Gastrocnemius medialis (tissue), 4 donors: ENCODE data around the gene CAMK2D. TPM values are rescaled to one million over a fixed set of nuclear protein-coding genes. Genes with fewer than 3 reads are reported as not detected.

Experiments used
- ATAC-seq, 2 donors: fragments of 150-250 bp; one replicate each; pipeline ENCODE4 v1.9.1; 2016
- DNase-seq, 2 donors: peaks; one replicate each; pipeline ENCODE4 v3.0.0-alpha.2; 2019
- H3K27ac ChIP-seq, 4 donors: fragments of 200-600 bp; sonication (generic); 1 replicate in 1 of 4; 2 replicates in 3 of 4; pipeline ENCODE4 v1.5.1; 2016 to 2018; ENCODE audit warnings: mild to moderate bottlenecking in 2 of 4, moderate library complexity in 1 of 4
- H3K27me3 ChIP-seq, 3 donors: fragments of 200-600 bp; sonication (generic) in 2 of 3; 1 replicate in 1 of 3; 2 replicates in 2 of 3; pipeline versions ENCODE4 v1.5.1 to v1.6.0; 2016 to 2019; ENCODE audit warnings: mild to moderate bottlenecking in 1 of 3, moderate library complexity in 1 of 3
- H3K36me3 ChIP-seq, 2 donors: fragments of 200-600 bp; sonication (generic) in 1 of 2; one replicate each; pipeline ENCODE4 v1.5.1; 2017 to 2018
- H3K4me1 ChIP-seq, 2 donors: fragments of 200-600 bp; sonication (generic) in 1 of 2; one replicate each; pipeline ENCODE4 v1.5.1; 2016 to 2017; ENCODE audit warnings: mild to moderate bottlenecking in 2 of 2
- H3K4me3 ChIP-seq, 4 donors: fragments of 200-600 bp; sonication (generic) in 3 of 4; 1 replicate in 1 of 4; 2 replicates in 3 of 4; pipeline ENCODE4 v1.5.1; 2016 to 2019; ENCODE audit warnings: mild to moderate bottlenecking in 2 of 4
- H3K9me3 ChIP-seq, 3 donors: fragments of 200-600 bp; sonication (generic) in 2 of 3; 1 replicate in 1 of 3; 2 replicates in 2 of 3; pipeline ENCODE4 v1.5.1; 2016 to 2019
- CTCF ChIP-seq, 5 experiments: fragments of 450-650 bp in 3 of 5; fragments of 200-600 bp in 2 of 5; sonication (generic) in 2 of 5; IDR thresholded peaks in 4 of 5; conservative IDR thresholded peaks in 1 of 5; 1 replicate in 4 of 5; 2 replicates in 1 of 5; pipeline ENCODE4 v1.5.1; 2016 to 2019; ENCODE audit warnings: antibody characterized with exemption in 5 of 5, mild to moderate bottlenecking in 3 of 5, moderate library complexity in 3 of 5
- POLR2A ChIP-seq, 2 donors: fragments of 450-650 bp; IDR thresholded peaks; one replicate each; pipeline ENCODE4 v1.6.1; 2017; ENCODE audit warnings: antibody characterized with exemption in 2 of 2, mild to moderate bottlenecking in 2 of 2, moderate library complexity in 2 of 2
- in situ Hi-C, 4 donors: fragments of 200-750 bp; cut with MboI; loops; one replicate each; pipeline versions ENCODE4 v1.15.0 to v1.8.0; 2017; ENCODE audit warnings: low sequenced_read_pairs in 4 of 4
- intact Hi-C: fragments of 100-400 bp; cut with DNase I; formaldehyde crosslinking; loops from one replicate; pipeline ENCODE4 v1.15.1; 2023; ENCODE audit warnings: low total_unique reads
- total RNA-seq, 4 donors: library from RNA; depleted of rRNA; stranded (reverse); fragments of >200 nt; gene quantifications; one replicate each; pipeline versions ENCODE4 v1.1.0 to v1.2.3, GENCODE V29; 2016

CAMK2D gene
- total RNA-seq, 4 donors from 2014 or later = 73.2 to 149 (median 119) TPM

DNA sequence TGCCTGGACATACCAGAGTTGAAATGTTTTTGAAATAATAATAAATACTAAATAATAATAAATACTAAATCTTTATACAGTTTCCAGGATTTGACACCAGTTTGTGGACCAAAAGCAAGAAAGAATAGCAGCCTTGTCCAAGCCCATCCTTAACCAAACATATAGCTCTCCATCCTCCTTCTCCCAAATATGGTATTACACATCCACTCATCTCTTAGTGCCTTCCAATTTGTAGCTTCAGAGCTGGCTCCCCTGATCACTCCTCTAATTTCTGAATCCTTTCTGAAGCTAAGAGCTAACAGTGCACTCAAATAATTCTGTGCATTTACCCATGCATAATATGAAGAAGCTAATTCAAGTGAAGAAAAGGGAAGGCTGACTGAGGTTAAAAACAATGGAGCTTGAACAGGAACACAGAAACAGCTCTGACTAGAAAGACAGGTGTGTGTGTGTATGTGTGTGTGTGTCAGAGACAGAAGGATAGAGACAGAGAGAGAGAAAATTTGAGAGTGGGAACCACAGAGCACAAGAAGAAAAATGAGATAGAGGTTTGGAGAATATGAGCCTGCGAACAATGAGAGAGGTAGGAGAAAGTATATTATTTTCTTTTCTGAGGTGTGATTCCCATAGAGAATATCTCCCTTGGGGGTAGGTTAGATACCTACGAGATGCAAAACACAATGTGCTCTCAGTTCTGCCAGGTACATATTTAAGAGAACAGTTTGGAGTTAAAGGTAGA, 123.5 kb downstream of the CAMK2D start:
- DNase-seq = no peak
- in situ Hi-C loops (no loop called here), intact Hi-C loops (loop anchor here (5.0 kb wide), 2 partner anchors 91 to 124 kb away; partner anchors contain the start of gene CAMK2D)
- no peaks in the 10 kb centered on the region for H3K36me3 ChIP-seq
- ATAC-seq = no peak
- H3K9me3 ChIP-seq = no peaks in the 10 kb centered on the region
- peak overlapping the region in 3 of 4 donors; percentile 2 to 42 (median 35) for H3K27ac ChIP-seq
- H3K27me3 ChIP-seq = no peaks in the 10 kb centered on the region
- TF ChIP-seq CTCF (IDR thresholded peaks at IDR 0.05 in 4 of 5, conservative IDR thresholded peaks at IDR 0.05 in 1 of 5) (no peak), POLR2A (IDR thresholded peaks at IDR 0.05) (no peak)
- no peak overlapping the region for H3K4me3 ChIP-seq
- H3K4me1 ChIP-seq = peaks cover 54 to 83% of the 10 kb centered on the region in 2 donors

DNA sequence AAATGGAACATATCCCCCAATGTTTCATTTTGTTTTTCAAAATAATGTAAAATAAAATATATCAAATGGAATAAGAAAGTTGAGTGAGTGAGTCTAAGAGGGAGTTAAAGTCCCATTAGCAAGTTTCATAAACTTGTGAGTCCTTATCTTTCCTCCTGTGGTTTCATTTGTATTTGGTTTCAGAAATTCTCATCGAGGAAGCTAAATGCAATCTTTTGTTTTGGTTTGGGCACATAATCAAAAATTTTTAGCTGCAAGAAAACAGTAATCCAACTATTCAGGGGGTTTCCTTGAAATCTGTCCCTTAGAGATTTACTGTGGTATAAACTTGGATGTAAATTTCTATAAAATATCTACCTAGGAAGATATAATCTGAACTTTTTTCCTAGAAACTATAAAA, 124.2 kb downstream of the CAMK2D start:
- Histone ChIP-seq H3K36me3 (no peaks in the 10 kb centered on the region), H3K4me1 (peaks cover 57 to 81% of the 10 kb centered on the region in 2 donors), H3K27me3 (no peaks in the 10 kb centered on the region), H3K27ac (peak overlapping the region; percentile 21 to 62 (median 51)), H3K9me3 (no peaks in the 10 kb centered on the region), H3K4me3 (no peak overlapping the region)
- intact Hi-C loops = loop anchor here (5.0 kb wide), 2 partner anchors 90 to 125 kb away; partner anchors contain the start of gene CAMK2D
- ATAC-seq = no peak
- no peak for DNase-seq
- TF ChIP-seq CTCF (IDR thresholded peaks at IDR 0.05 in 4 of 5, conservative IDR thresholded peaks at IDR 0.05 in 1 of 5) = no peak
- no peak for TF ChIP-seq POLR2A (IDR thresholded peaks at IDR 0.05)
- in situ Hi-C loops = no loop called here

DNA sequence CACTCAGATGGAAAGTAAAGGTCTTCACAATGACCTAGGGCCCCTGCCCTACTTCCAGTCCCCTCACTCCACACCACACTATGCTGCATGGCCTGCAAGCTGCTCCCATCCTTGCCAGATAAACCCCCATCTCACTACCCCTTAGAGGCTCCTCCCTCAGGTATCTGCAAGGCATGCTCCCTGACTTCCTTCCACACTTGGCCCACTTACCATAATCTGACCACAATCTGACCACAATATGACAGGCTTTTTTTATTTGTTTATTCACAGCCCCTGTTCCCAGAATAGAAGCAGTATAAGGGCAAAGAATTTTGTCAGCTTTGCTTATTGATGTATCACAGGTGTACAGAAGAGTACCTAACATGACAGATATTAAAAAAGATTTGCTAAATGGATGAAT, 124.7 kb downstream of the CAMK2D start:
- peak overlapping the region; percentile 30 to 62 (median 51) for H3K27ac ChIP-seq
- in situ Hi-C loops (no loop called here), intact Hi-C loops (loop anchor here (1.0 to 5.0 kb wide), 3 partner anchors 47 to 125 kb away; partner anchors contain the start of gene CAMK2D)

GRCh38 chr4:113636438-113636818, 125.1 kb downstream of the CAMK2D start:
- intact Hi-C loops (loop anchor here (1.0 to 5.0 kb wide), 3 partner anchors 48 to 126 kb away; partner anchors contain the start of gene CAMK2D), in situ Hi-C loops (no loop called here)
- ATAC-seq (peak in 1 of 2 donors; percentile 47), DNase-seq (no peak)
- no peak overlapping the region for H3K4me3 ChIP-seq
- H3K27me3 ChIP-seq = no peaks in the 10 kb centered on the region
- H3K4me1 ChIP-seq = peaks cover 58 to 79% of the 10 kb centered on the region in 2 donors
- no peaks in the 10 kb centered on the region for H3K9me3 ChIP-seq
- H3K27ac ChIP-seq = peak overlapping the region; percentile 30 to 62 (median 51)
- no peaks in the 10 kb centered on the region for H3K36me3 ChIP-seq
- no peak for TF ChIP-seq CTCF (IDR thresholded peaks at IDR 0.05 in 4 of 5, conservative IDR thresholded peaks at IDR 0.05 in 1 of 5)
- no peak for TF ChIP-seq POLR2A (IDR thresholded peaks at IDR 0.05)

More for the DNA sequence above, 124.7 kb downstream of the CAMK2D start:
- H3K27me3 ChIP-seq = no peaks in the 10 kb centered on the region
- no peaks in the 10 kb centered on the region for H3K9me3 ChIP-seq
- no peaks in the 10 kb centered on the region for H3K36me3 ChIP-seq
- no peak overlapping the region for H3K4me3 ChIP-seq
- DNase-seq = no peak
- no peak for TF ChIP-seq POLR2A (IDR thresholded peaks at IDR 0.05)
- TF ChIP-seq CTCF (IDR thresholded peaks at IDR 0.05 in 4 of 5, conservative IDR thresholded peaks at IDR 0.05 in 1 of 5) = no peak
- ATAC-seq = peak; percentile 16 to 28
- peaks cover 58 to 81% of the 10 kb centered on the region in 2 donors for H3K4me1 ChIP-seq
